Epithelial cell of proximal tubule (primary cell): Measurements from ENCODE around the gene GADL1. TPM values are rescaled to one million over a fixed set of nuclear protein-coding genes. Genes with fewer than 3 reads are reported as not detected.

ENCODE experiments used
- DNase-seq: peaks from one replicate; pipeline ENCODE4 v3.0.0-alpha.2; 2011; ENCODE audit warnings: low read depth
- H3K4me3 ChIP-seq: 2 replicates; pipeline ENCODE4 v1.5.1; 2011; ENCODE audit warnings: low read depth, mild to moderate bottlenecking, low read length
- CTCF ChIP-seq: conservative IDR thresholded peaks from 2 replicates; pipeline ENCODE4 v1.5.1; 2012; ENCODE audit warnings: low read depth, mild to moderate bottlenecking, low read length
- total RNA-seq: library from RNA; depleted of rRNA; stranded (reverse); fragments of >200 nt; gene quantifications from 2 replicates; pipeline ENCODE4 v1.2.3, GENCODE V29; 2015

Gene GADL1
- total RNA-seq, 1 donor from 2014 or later = not detected

DNA sequence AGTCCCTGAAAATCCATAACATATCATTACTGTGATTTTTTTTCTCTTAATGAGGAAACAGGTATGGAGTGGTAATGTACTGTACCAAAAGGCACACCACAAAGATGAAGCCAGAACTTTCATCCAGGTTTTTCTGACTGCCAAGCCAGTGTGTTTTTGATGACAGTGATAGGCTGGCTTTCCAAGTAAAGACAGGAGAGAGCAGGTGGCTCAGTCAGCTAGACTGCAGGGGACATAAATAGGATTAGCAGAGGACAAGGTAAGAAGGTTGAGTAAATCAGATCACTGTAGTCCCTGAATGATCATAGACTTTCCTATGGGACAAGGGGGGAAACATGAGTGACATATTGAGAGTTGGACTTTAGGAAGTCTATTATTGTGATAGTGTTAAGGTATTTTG is 127.9 kb downstream of the GADL1 start:
- no peak overlapping the region for H3K4me3 ChIP-seq
- TF ChIP-seq CTCF = no peak
- DNase-seq = no peak

DNA sequence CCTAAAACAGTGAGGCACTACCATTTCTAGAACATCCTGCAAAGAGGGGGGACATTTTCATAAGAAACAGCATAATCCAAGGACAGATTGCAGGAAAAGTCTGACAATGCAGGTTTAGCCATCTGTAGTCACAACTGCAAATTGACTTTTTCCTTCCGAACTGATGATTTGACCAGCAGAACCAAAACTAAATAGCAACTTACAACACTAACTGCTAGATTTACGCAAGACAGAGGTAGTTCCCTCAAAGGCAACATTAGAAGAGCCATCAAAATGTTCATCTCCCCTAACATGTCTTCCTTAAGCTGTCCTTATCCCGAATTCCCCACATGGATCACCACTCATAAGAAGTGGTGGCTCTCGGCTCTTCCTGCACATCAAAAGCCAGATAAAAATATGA is 129.6 kb downstream of the GADL1 start:
- no peak for DNase-seq
- H3K4me3 ChIP-seq = no peak overlapping the region
- no peak for TF ChIP-seq CTCF

DNA sequence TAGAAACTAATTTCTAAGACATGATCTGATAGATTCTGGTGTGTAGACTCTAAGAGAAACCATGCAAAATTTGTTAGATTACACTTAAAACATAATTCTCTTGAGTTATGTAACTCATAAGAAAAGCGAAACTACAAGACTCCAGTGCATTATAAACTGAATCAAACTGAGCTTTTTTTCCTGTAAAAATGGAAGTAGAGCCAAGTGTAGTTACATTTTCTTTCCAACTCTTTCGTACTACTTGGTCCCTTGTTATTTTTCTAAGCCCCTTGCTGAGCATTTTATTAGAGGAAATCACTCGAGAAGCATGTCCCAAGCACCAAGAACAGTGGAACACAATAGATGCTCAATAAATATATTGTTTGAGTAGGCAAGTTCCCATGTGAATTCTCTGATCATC is 130.2 kb downstream of the GADL1 start:
- no peak for DNase-seq
- no peak overlapping the region for H3K4me3 ChIP-seq
- no peak for TF ChIP-seq CTCF

- no peak for TF ChIP-seq CTCF
- no peak overlapping the region for H3K4me3 ChIP-seq
- DNase-seq = no peak
Measured at GRCh38 chr3:30761374-30761773, 133.1 kb downstream of the GADL1 start.

GRCh38 chr3:30760737-30761136 is 133.7 kb downstream of the GADL1 start:
- H3K4me3 ChIP-seq = no peak overlapping the region
- no peak for DNase-seq
- no peak for TF ChIP-seq CTCF

- no peak overlapping the region for H3K4me3 ChIP-seq
- no peak for TF ChIP-seq CTCF
- DNase-seq = no peak
Measured at GRCh38 chr3:30760040-30760695, 134.3 kb downstream of the GADL1 start.

DNA sequence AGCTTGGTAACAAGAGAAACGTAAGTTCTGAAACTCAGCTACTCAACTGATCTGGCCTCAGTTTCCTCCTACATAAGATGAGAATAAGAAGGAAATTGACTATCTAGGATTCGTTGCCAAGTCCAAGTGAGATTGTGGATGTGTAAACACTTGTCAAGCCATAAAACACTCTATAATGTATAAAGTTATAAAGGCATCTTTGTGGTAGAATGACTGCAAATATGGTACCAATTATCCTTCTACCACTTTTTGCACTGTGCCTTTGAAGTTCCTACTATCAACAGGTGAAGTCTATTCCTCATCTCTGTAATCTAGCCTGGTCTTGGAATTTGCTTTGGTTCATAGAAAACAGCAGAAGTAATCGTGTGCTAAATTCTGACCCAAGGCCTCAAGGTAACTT is 138.2 kb downstream of the GADL1 start:
- no peak for TF ChIP-seq CTCF
- DNase-seq = no peak
- H3K4me3 ChIP-seq = no peak overlapping the region
